ENCODE measurements around the gene STAB2. TPM values are rescaled to one million over a fixed set of nuclear protein-coding genes. Genes with fewer than 3 reads are reported as not detected.

STAB2 gene
- total RNA-seq, 4 donors from 2014 or later, result 0.15 to 0.16 TPM; not detected in 2

GRCh38 chr12:103668520-103668919 lies 81.4 kb downstream of the STAB2 start:
- 88 to 95% methylated on average over 8 of the region's 8 CpGs for WGBS, 2 donors
- TF ChIP-seq CTCF (IDR thresholded peaks at IDR 0.05), result no peak
- no peak for TF ChIP-seq POLR2A (IDR thresholded peaks at IDR 0.05)
- DNase-seq (ENCODE audit: low spot score in 2 of 2), result no peak

GRCh38 chr12:103671367-103671766 lies 84.3 kb downstream of the STAB2 start:
- 93 to 98% methylated on average over 1 of the region's 1 CpG for WGBS, 2 donors

More at GRCh38 chr12:103668520-103668919, 81.4 kb downstream of the STAB2 start:
- H3K4me3 ChIP-seq (ENCODE audit: low read depth, poor library complexity, severe bottlenecking), result no peak overlapping the region
- intact Hi-C loops (cut with DNase I; ENCODE audit: low total_unique reads), result no loop called here

GRCh38 chr12:103672401-103673119 lies 85.5 kb downstream of the STAB2 start:
- intact Hi-C loops (cut with DNase I; ENCODE audit: low total_unique reads), result no loop called here
- H3K4me3 ChIP-seq (ENCODE audit: low read depth, poor library complexity, severe bottlenecking), result no peak overlapping the region
- WGBS, 2 donors, result 89 to 90% methylated on average over 10 of the region's 10 CpGs
- no peak for DNase-seq (ENCODE audit: low spot score in 2 of 2)
- TF ChIP-seq CTCF (IDR thresholded peaks at IDR 0.05) (no peak), POLR2A (IDR thresholded peaks at IDR 0.05) (no peak)

More at GRCh38 chr12:103671367-103671766, 84.3 kb downstream of the STAB2 start:
- no peak for DNase-seq (ENCODE audit: low spot score in 2 of 2)
- intact Hi-C loops (cut with DNase I; ENCODE audit: low total_unique reads), result no loop called here
- no peak overlapping the region for H3K4me3 ChIP-seq (ENCODE audit: low read depth, poor library complexity, severe bottlenecking)
- TF ChIP-seq CTCF (IDR thresholded peaks at IDR 0.05) (no peak), POLR2A (IDR thresholded peaks at IDR 0.05) (no peak)

DNA sequence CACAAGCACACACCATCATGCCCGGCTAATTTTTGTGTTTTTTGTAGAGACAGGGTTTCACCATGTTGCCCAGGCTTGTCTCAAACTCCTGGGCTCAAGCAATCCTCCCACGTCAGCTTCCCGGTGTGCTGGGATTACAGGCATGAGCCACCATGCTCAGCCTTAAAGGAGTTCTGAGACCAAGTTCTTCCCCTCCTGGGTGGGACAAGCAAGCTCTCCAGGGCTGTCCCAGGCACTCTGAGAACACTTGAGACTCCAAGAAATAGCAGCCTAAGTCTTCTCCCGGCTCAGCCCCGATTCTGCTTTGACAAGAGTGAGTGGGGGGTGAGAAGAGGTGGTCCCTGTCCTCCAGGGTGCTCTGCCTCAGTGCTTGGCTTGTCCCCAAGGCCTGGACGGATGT lies 86.4 kb downstream of the STAB2 start:
- 69 to 83% methylated on average over 6 of the region's 6 CpGs for WGBS, 2 donors
- DNase-seq (ENCODE audit: low spot score in 2 of 2), result no peak
- intact Hi-C loops (cut with DNase I; ENCODE audit: low total_unique reads), result no loop called here
- H3K4me3 ChIP-seq (ENCODE audit: low read depth, poor library complexity, severe bottlenecking), result no peak overlapping the region
- TF ChIP-seq POLR2A (IDR thresholded peaks at IDR 0.05) (no peak), CTCF (IDR thresholded peaks at IDR 0.05) (no peak)

- H3K4me3 ChIP-seq (ENCODE audit: low read depth, poor library complexity, severe bottlenecking), result no peak overlapping the region
- no peak for TF ChIP-seq CTCF (IDR thresholded peaks at IDR 0.05)
- TF ChIP-seq POLR2A (IDR thresholded peaks at IDR 0.05), result no peak
- 75 to 85% methylated on average over 10 of the region's 10 CpGs for WGBS, 2 donors
- DNase-seq (ENCODE audit: low spot score in 2 of 2), result no peak
- intact Hi-C loops (cut with DNase I; ENCODE audit: low total_unique reads), result no loop called here
Measured at GRCh38 chr12:103673891-103674375, 86.9 kb downstream of the STAB2 start.

All from lower leg skin (tissue), 4 donors.